Stimulated activated naive CD4-positive, alpha-beta T cell treated with Interleukin-2 at 50 U/mL for 16 hours (primary cell): ENCODE measurements around the gene GAPDHS.

Experiments
- DNase-seq: peaks from one replicate; lab custom pipeline; 2025; lab: John Stamatoyannopoulos, UW

The GAPDHS gene

DNA sequence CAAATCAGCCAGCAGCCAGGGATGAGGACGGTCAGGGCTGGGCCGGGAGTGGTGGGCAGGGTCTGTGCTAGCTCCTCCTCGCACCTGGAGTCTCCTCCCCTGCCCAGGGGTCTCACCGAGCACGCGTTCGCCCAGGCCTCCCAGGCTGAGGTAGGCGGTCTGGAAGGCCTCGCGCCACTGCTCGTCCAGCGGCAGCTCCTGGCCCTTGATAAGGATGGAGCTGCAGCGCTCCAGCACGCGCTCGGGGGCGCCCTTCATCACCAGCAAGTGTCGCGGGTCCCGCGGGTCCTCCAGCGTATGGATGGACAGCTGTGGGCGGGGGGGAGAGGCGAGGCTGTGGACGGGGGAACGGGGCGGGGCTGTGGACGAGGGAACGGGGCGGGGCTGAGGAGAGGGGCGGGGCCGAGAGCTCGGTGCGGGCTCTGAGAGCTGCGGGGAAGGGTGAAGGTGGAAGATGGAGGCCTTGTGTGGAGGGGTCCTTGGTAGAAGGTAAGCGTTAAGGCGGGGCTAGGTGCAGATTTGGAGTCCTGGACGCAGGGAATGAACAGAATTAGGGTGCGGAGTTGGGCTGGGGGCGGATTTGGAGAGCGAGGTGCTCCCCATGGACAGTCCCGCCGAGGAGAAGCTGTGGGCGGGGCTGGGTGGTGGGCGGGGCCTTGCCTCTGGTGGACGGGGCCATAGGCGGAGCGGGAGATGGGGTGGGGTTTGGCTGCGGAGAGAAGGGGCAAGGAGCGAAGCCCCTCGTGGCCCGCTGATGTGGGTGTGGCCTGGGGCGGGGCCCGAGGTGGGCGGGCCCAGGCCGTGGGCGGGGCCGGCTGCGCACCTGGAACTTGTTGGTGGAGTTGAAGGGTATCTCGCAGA, 24.5 kb downstream of the GAPDHS start:
- DNase-seq, result peak; percentile 19

DNA sequence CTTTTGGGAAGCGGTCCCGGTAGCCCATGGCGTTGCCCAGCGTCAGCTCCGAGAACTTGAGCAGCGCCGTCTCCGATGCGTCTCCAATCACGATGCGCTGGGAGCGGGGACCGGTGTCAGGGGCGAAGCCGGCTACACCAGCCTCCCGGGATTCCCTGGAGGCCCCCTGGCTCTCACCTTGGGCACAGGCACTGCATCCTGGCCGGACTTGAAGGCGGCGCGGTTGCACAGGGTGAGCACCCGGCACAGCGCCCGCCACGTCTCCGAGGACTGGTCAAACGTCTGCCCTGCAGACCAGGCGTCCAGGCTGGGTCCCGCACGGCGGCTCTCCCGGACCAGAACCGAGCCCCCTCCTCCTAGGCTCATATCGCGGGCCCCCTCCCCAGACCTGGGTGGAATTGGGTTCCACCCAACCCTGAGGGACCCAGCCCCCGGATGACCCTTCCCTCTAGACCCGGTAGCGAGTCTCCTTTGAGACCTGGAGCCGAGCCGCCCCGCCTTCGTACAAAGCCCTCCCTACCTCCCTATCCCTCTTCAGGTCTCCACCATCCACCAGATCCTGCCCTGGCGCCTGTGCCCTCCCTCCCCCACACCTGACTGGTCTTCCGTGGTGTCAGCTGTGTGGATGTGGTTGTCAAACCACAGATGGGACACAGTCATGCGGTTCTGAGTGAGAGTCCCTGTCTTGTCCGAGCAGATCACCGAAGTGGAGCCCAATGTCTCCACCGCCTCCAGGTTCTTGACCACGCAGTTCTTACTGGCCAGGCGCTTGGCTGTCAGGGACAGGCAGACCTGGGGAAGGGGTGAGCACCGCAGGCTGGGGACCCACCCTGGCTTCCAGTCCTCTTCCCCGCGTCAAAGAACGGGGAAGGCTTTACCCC, 25.4 kb downstream of the GAPDHS start:
- DNase-seq, result no peak

DNA sequence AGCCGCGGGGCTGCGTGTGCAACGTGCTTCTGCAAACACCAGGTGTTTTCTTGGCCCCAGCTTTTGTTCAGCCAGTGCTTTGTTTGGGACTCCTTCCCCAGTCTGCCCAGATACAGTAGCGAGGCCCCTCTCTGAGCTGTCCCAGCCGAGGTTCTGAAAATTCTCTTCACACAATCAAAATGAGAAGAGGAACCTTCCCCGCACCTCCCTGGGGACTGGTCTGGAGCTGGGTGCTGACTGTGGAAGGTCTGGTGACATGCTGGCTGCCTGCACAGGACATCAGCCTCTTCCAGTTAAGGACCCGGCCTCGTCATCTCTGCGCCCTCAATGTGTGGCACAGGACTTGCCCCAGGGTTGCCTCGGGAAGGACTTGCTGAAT, 26.0 kb downstream of the GAPDHS start:
- DNase-seq, result no peak

- no peak for DNase-seq
Measured at GRCh38 chr19:35559781-35560180, 26.5 kb downstream of the GAPDHS start.

GRCh38 chr19:35560271-35560670, 27.0 kb downstream of the GAPDHS start:
- DNase-seq, result no peak

GRCh38 chr19:35560677-35561076, 27.4 kb downstream of the GAPDHS start:
- no peak for DNase-seq

DNA sequence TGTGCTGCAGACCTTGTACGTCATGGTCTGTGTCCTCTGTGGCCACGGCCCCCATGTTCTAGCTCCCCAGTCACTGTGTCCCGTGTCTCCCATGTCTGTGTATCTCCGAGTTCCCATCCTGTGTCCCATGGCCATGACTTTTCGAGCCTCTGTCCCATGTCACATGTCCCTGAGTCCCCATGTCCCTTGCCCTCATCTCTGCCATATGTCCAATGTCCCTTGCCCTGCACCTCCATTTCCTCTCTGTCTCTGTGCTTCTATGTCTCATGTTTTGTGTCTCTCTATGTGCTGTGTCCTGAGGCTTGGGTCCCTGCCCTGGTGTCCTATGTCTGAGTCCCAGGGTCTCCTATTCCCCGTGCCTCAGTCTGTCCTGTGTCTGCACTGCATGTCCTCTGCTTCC, 28.2 kb downstream of the GAPDHS start:
- no peak for DNase-seq

DNA sequence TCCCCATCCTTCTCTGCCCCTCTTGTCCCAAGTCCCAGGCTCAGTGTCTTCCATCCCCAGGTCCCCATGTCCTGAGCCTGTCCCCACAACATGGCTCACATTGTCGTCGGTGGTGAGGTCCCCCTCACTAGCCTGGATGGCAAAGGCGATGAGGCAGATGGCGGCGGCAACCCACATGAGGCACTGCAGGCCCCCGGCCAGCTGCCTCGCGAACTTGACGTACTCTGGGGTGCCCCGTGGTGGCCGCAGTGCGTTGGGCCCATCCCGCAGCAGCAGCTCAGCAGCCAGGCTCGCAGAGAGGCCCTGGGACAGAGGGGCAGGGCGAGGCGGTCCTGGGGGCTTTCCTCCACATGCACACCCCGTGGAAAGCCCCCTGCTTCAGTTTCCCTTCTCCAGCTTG, 29.1 kb downstream of the GAPDHS start:
- no peak for DNase-seq

DNA sequence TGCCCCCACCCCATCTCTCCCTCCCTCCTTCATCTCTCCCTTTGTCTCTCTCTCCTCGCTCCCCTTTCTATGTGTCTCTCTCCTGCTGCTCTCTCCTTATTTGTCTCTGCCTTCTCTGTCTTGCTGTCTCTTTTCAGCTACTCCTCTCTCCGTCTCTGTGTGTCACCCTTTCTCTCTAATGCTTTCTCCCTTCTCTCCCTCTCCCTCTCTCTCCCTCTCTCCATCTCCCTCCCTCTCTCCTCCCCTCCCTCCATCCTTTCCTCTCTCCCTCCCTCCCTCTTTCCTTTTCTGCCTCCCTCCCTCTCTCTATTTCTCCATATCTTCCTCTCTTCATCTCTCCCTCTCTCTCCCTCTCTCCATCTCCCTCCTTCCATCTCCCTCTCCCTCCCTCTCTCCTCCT, 29.5 kb downstream of the GAPDHS start:
- no peak for DNase-seq

GRCh38 chr19:35563207-35563829, 30.1 kb downstream of the GAPDHS start, which contains the start of gene ATP4A:
Gene ATP4A (minus strand): TSS chr19:35563658. CDS start chr19:35563629, 29 bp downstream.
- no peak for DNase-seq

DNA sequence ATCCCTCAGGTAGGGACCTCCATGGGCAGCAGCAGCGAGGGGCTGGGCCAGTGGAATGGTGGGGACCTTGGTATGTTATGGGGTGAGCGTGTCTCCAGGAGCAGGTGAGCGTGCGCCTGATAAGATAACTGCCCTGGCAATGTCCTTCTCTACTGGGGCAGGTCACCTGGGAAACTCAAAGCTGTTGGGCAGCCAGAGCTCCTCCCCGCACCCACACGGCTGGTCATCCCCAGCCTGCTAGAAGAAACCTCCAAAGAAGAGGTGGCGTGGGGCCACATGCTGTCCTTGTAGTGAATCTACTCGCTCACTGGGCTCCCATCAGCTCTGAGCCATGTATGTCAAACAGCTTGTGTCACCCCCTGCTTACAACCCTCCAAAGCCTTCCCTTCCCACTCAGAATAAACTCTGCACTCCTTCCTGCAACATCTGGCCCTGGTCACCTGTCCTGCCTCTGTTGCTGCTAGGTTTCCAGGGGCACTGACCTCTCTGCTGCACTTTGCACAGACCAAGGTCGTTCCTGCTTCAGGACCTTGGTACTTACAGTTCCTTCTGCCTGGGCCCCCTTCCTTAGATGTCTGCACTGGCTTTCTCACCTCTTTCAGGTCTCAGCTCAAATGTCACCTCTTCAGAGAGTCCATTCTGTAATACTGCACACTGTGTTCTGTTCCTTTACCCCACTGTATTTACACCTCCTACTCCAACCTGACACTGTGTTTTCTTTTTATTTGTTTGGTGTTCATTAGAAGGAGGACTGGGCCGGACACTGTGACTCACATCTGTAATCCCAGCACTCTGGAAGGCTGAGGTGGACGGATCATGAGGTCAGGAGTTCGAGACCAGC, 32.0 kb downstream of the GAPDHS start:
- DNase-seq, result no peak

DNA sequence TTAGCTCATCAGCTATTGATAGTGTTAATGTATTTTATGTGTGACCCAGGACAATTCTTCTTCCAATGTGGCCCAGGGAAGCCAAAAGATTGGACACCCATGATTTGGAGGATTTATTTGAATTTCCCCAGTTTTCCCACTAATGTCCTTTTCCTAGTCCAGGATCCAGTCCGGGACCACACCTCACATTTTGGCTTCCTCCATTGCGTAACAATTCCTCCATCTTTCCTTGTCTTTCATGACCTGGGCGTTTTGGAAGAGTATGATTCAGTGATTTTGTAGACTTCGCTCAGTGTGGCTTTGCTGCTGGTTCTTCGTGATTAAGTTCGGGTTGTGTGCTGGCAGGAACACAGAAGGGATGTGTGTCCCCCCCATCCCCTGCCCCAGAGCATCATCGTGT, 33.5 kb downstream of the GAPDHS start:
- DNase-seq, result no peak

GRCh38 chr19:35569281-35569781, 36.1 kb downstream of the GAPDHS start:
- no peak for DNase-seq

- DNase-seq, result no peak
Measured at GRCh38 chr19:35571406-35571965, 38.2 kb downstream of the GAPDHS start.

DNA sequence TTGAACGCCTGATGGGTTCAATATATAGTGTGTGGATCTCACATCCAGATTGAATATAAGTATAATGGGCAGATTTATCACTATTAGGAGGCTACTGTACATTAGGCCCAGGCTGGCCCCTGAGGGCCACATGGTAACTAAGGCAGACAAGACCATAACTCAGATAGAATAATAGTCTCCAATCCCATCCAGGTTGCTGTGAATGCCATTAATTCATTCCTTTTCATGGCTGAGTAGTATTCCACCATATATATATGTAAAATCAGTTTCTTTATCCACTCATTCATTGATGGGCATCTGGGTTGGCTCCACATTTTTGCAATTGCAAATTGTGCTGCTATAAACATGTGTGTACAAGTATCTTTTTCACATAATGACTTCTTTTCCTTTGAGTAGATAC, 44.7 kb downstream of the GAPDHS start:
- no peak for DNase-seq

- DNase-seq, result no peak
Measured at GRCh38 chr19:35578707-35579106, 45.5 kb downstream of the GAPDHS start.

DNA sequence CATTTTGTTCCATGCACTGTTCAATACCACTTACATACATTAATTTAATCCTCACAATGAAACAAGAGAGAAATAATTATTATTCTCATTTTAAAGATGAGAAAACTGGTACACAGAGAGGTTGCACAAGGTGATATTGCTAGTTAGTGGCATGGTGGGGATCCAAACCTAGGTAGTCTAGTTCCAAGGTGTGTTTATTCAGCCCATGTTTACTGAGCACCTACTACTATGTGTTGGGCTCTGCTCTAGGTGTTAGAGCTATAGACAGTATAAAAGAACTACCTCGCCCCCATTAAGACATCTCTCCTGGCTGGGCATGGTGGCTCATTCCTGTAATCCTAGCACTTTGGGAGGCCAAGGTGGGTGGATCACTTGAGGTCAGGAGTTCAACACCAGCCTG, 49.5 kb downstream of the GAPDHS start:
- DNase-seq, result no peak

GRCh38 chr19:35585848-35586247, 52.6 kb downstream of the GAPDHS start, which contains the start of gene PMIS2:
Gene PMIS2 (plus strand): TSS chr19:35586173. CDS start chr19:35586260, 87 bp downstream.
- DNase-seq, result no peak

- no peak for DNase-seq
Measured at GRCh38 chr19:35587321-35587720, 54.1 kb downstream of the GAPDHS start.

DNA sequence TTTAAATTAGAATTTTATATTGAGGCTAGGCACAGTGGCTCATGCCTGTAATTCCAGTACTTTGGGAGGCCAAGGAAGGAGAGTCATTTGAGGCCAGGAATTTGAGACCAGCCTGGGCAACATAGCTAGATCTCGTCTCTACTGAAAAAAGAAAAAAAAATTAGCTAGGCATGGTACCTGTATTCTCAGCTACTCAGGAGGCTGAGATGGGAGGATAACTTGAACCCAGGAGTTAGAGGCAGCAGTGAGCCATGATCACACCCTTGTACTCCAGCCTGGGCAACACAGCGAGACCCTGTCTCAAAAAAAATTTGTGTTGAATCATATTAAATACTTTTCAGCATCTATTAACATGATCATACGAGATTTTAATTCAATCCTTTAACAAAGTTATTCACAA, 57.6 kb downstream of the GAPDHS start:
- no peak for DNase-seq

DNA sequence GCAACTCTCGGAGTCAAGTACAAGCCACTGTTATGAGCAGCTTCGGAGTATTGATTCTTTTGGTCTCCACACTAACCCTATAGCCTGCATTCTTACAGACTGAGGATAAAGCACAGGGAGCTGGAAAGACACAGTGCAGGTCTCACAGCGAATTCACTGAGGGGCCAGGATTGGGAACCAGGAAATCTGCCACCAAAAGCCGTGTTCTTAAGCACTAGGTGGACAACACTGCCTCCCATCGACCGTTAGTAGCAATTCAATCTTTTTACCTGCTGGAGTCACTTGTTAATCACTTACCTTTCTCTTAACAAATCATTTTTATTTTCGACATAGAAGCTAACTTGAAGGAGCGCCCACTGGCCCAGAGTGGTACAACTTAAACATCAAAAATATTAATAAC, 59.0 kb downstream of the GAPDHS start:
- no peak for DNase-seq
